Measurements from ENCODE around the gene TMEM255B.
A peak's percentile ranks its signal among the peaks of the same experiment; 100 is the strongest.

The TMEM255B gene

GRCh38 chr13:113768018-113768905, 9.2 kb downstream of the TMEM255B start:
- no peak for DNase-seq (ENCODE audit: low spot score)

- no peak for DNase-seq (ENCODE audit: low spot score)
These were observed 10.1 kb downstream of the TMEM255B start for GRCh38 chr13:113769106-113769505.

GRCh38 chr13:113769881-113770280, 10.9 kb downstream of the TMEM255B start:
- no peak for DNase-seq (ENCODE audit: low spot score)

GRCh38 chr13:113770441-113770840, 11.4 kb downstream of the TMEM255B start:
- no peak for DNase-seq (ENCODE audit: low spot score)

- no peak for DNase-seq (ENCODE audit: low spot score)
These were observed 11.9 kb downstream of the TMEM255B start for GRCh38 chr13:113770937-113771336.

- DNase-seq (ENCODE audit: low spot score), result no peak
These were observed 12.8 kb downstream of the TMEM255B start for GRCh38 chr13:113771709-113772331.

GRCh38 chr13:113774177-113775107, 15.4 kb downstream of the TMEM255B start:
- DNase-seq (ENCODE audit: low spot score), result peak; percentile 72

GRCh38 chr13:113775451-113776145, 16.6 kb downstream of the TMEM255B start:
- no peak for DNase-seq (ENCODE audit: low spot score)

GRCh38 chr13:113776231-113777125, 17.5 kb downstream of the TMEM255B start:
- DNase-seq (ENCODE audit: low spot score), result no peak

- DNase-seq (ENCODE audit: low spot score), result peak; percentile 66
These were observed 18.6 kb downstream of the TMEM255B start for GRCh38 chr13:113777311-113778260.

GRCh38 chr13:113781571-113781970, 22.5 kb downstream of the TMEM255B start:
- DNase-seq (ENCODE audit: low spot score), result no peak

- no peak for DNase-seq (ENCODE audit: low spot score)
These were observed 23.4 kb downstream of the TMEM255B start for GRCh38 chr13:113782472-113782871.

- no peak for DNase-seq (ENCODE audit: low spot score)
These were observed 24.3 kb downstream of the TMEM255B start for GRCh38 chr13:113783200-113783881.

GRCh38 chr13:113783966-113784644, 25.1 kb downstream of the TMEM255B start:
- no peak for DNase-seq (ENCODE audit: low spot score)

GRCh38 chr13:113784645-113785024, 25.6 kb downstream of the TMEM255B start:
- no peak for DNase-seq (ENCODE audit: low spot score)

- DNase-seq (ENCODE audit: low spot score), result peak; percentile 78
These were observed 26.3 kb downstream of the TMEM255B start for GRCh38 chr13:113785051-113786010.

GRCh38 chr13:113786262-113786841, 27.3 kb downstream of the TMEM255B start:
- DNase-seq (ENCODE audit: low spot score), result peak; percentile 71

Data from AG08396 (cell line).